ENCODE results near the gene XYLB.

Gene XYLB

DNA sequence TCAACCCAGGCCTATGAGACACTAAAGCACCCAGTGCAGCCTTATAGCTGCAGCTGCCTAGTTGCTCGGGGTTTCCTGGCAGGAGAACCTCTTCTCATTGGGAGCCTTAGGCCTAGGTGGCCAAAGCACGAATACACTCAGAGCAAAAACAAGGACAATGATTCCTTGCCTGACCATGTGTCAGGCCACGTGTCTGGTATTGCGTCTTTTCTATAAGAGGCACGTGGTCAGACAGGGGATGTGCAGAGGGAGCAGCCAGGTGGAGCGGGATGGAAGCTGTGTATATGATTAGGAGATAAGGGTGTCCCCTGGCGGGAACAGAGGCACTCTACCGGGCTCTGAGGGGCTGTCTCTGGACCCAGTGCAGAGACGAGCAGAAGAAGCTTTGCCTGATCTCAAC, 38.1 kb upstream of the XYLB start:
- TF ChIP-seq, protein P1, sequence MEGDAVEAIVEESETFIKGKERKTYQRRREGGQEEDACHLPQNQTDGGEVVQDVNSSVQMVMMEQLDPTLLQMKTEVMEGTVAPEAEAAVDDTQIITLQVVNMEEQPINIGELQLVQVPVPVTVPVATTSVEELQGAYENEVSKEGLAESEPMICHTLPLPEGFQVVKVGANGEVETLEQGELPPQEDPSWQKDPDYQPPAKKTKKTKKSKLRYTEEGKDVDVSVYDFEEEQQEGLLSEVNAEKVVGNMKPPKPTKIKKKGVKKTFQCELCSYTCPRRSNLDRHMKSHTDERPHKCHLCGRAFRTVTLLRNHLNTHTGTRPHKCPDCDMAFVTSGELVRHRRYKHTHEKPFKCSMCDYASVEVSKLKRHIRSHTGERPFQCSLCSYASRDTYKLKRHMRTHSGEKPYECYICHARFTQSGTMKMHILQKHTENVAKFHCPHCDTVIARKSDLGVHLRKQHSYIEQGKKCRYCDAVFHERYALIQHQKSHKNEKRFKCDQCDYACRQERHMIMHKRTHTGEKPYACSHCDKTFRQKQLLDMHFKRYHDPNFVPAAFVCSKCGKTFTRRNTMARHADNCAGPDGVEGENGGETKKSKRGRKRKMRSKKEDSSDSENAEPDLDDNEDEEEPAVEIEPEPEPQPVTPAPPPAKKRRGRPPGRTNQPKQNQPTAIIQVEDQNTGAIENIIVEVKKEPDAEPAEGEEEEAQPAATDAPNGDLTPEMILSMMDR (IDR thresholded peaks at IDR 0.05; ENCODE audit: insufficient read depth, low read length, missing control alignments) = no peak
- ChIA-PET CTCF (interaction anchor here (1.0 to 1.7 kb wide), 2 partner anchors 9 to 38 kb away, joined by 4 read pairs; partner anchors contain the start of gene XYLB), POLR2A (no interaction called here)
- no peak overlapping the region for H3K4me3 ChIP-seq (ENCODE audit: low read depth, low read length)
- no peak for DNase-seq (ENCODE audit: low read depth, low spot score)

DNA sequence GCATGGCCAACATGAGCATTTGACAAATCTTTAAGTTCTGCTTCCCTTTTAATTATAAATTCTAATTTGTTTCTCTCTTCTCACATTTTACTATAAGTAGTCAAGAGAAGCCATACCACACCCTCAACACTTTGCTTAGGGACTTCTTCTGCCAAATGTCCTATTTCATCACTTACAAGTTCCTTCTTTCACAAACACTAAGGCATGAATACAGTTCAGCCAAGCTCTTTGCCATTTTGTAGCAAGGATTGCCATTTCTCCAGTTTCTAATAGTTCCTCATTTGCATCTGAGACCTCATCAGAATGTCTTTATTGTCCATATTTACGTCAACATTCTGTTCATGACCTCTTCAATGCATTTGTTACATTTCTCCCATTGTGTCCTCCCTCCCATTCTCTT, 35.1 kb upstream of the XYLB start:
- no peak for DNase-seq (ENCODE audit: low read depth, low spot score)
- ChIA-PET POLR2A (no interaction called here), CTCF (interaction anchor here (1.6 kb wide), 1 partner anchor 14 kb away, joined by 5 read pairs; no protein-coding TSS in a partner anchor)
- H3K4me3 ChIP-seq (ENCODE audit: low read depth, low read length) = no peak overlapping the region
- TF ChIP-seq, protein P1 (IDR thresholded peaks at IDR 0.05; ENCODE audit: insufficient read depth, low read length, missing control alignments) = no peak

DNA sequence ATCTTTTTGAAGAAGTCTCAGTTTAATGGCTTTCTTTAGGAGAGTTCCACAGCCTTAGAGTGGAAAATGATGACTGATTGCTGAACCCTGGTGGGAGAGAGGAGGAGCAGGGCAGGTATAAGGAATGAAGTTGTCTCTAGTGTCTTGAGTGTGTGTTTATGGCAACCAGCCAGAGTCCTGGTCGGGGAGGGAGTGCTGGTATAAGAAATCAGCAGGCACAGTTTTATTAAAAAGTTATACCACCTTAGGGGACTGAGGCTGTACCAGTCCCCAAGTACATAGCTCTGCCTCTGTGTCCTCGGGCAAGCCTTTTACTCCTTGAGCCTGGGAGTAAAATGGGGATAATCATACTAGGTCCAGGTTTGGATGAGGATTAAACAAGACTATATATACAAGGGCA, 34.6 kb upstream of the XYLB start:
- no peak for DNase-seq (ENCODE audit: low read depth, low spot score)
- ChIA-PET CTCF (interaction anchor here (1.6 kb wide), 1 partner anchor 14 kb away, joined by 5 read pairs; no protein-coding TSS in a partner anchor), POLR2A (no interaction called here)
- H3K4me3 ChIP-seq (ENCODE audit: low read depth, low read length) = no peak overlapping the region
- TF ChIP-seq, protein P1 (IDR thresholded peaks at IDR 0.05; ENCODE audit: insufficient read depth, low read length, missing control alignments) = no peak

DNA sequence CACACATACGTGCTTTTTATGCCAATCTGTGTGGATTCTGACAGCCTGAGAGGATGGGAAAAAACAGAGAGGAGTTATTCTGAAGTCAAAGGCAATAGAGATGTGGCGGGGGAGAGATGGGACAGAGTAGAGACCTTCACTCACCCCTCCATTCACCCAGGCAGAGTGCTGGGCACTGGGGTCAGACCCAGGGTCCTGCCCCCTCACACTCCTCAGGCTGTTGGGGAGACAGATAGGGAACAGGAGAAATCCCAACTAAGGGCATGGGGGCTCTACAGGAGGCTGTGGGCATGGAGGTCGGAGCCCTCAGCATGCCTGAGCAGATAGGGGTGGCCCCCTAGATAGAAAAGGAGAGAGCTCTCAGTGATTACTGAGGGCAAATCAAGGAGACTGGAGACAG, 34.2 kb upstream of the XYLB start:
- no peak for DNase-seq (ENCODE audit: low read depth, low spot score)
- ChIA-PET POLR2A (no interaction called here), CTCF (interaction anchor here (1.6 kb wide), 1 partner anchor 14 kb away, joined by 5 read pairs; no protein-coding TSS in a partner anchor)
- TF ChIP-seq, protein P1 (IDR thresholded peaks at IDR 0.05; ENCODE audit: insufficient read depth, low read length, missing control alignments) = no peak
- no peak overlapping the region for H3K4me3 ChIP-seq (ENCODE audit: low read depth, low read length)

DNA sequence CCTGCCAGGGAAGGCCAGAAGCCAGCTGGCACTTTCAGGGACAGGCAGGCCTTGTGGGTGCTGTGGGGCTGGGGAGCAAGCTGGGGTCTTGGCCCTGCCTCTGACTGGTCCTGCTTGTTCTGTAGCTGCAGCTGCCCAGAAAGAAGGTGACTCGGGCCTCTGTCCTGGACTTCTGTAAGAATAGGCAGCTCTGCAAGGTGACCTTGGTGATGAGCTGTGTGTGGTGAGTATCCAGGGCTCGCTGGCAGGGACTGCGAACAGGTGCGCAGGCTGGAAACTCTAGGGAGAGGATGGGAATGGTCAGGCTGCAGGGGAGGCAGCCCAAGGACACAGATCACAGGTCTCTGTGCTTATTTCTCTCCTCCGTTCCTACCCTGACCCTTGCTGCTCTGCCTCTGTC, 33.3 kb upstream of the XYLB start:
- no peak for DNase-seq (ENCODE audit: low read depth, low spot score)
- CTCF ChIA-PET = interaction anchor here (1.6 kb wide), 1 partner anchor 15 kb away, joined by 5 read pairs; no protein-coding TSS in a partner anchor
- POLR2A ChIA-PET = no interaction called here
- no peak overlapping the region for H3K4me3 ChIP-seq (ENCODE audit: low read depth, low read length)
- TF ChIP-seq, protein P1 (IDR thresholded peaks at IDR 0.05; ENCODE audit: insufficient read depth, low read length, missing control alignments) = no peak

DNA sequence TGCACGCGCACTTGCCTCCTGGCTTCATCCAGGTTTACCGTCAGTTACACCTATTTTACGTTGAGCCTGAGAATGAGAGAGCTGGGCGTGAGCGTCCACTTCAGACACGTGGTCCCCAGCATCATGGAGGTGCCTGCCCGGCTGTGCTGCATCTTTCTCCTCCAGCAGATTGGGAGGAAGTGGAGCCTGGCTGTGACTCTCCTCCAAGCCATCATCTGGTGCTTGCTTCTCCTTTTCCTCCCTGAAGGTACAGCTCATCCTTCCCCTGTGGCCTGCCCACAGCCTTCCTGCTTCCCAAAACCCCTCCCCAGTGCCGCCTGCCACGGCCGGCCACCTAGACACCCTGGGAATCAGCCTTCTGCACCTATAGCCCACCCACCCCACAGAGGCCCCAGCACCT, 32.9 kb upstream of the XYLB start:
- no peak overlapping the region for H3K4me3 ChIP-seq (ENCODE audit: low read depth, low read length)
- ChIA-PET CTCF (no interaction called here), POLR2A (no interaction called here)
- no peak for DNase-seq (ENCODE audit: low read depth, low spot score)
- TF ChIP-seq, protein P1 (IDR thresholded peaks at IDR 0.05; ENCODE audit: insufficient read depth, low read length, missing control alignments) = no peak

Data from AG04449 (cell line).